ENCODE measurements around the gene MMP23B.
A peak's percentile ranks its signal among the peaks of the same experiment; 100 is the strongest.
"Not testable (repeated sequence)": the region's sequence is repeated elsewhere in the genome, so short reads cannot be mapped to it uniquely, and the experiment has no call there.

MMP23B gene

GRCh38 chr1:1636621-1637478 is 4.9 kb downstream of the MMP23B start:
- not testable (repeated sequence) for DNase-seq

DNA sequence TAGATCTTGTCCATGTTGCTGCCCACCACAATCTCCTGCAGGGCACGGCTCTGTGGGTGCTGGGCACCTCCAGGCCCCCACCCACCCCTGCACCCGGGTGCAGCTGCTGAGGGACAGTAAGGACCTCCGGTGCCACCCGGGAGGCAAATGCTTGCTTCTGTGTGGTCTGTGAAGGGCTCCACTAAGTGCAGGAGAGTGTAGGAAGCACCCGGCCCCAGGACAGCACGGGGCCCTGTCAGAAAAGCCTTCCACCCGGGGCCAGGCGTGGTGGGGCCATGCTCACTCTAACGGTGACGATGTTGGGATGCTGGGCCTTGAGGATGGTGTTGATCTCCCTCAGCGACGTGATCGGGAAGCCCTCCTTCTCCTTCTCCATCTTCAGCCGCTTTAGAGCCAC is 5.5 kb downstream of the MMP23B start:
- not testable (repeated sequence) for DNase-seq

- DNase-seq = not testable (repeated sequence)
Measured at GRCh38 chr1:1638528-1638927, 6.6 kb downstream of the MMP23B start.

DNA sequence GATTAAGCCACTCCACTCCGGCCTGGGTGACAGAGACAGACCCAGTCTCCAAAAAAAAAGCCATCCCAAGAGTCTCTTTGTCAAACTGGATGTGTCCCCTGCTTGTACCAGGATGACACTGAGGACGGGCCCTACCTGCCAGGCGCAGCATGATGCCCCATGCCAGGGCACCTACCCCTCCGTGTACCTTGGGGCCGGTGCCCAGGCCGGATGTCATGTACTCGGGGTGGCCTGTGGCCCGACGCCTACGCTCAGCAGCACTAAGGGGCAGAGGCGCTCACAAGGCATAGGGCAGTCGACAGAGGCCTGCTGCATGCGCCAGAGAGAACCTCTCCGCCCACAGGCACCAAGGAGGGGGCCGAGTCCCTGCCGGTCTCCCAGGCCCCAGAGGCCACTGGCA is 7.4 kb downstream of the MMP23B start:
- DNase-seq = not testable (repeated sequence)

DNA sequence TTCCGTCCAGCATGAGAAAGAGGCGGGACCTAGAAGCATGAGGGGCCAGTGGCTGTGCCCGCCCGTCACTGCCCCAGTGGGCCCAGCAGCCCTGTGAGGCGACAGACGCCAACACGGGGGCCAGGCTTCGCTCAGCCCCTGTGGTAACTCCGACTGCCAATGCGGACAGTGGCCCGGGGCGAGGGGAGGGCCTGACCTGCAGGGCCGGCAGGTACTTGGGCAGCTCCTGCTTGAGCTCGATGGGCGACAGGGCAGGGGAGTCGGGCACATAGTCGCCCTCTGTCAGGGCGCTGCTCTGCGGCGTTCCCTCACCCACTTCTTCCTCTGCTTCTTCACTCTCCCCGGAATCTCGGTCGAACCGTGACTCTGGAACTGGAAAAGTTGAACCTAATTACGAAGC is 8.1 kb downstream of the MMP23B start:
- DNase-seq = not testable (repeated sequence)

GRCh38 chr1:1640711-1641461 is 8.9 kb downstream of the MMP23B start:
- DNase-seq = not testable (repeated sequence)

DNA sequence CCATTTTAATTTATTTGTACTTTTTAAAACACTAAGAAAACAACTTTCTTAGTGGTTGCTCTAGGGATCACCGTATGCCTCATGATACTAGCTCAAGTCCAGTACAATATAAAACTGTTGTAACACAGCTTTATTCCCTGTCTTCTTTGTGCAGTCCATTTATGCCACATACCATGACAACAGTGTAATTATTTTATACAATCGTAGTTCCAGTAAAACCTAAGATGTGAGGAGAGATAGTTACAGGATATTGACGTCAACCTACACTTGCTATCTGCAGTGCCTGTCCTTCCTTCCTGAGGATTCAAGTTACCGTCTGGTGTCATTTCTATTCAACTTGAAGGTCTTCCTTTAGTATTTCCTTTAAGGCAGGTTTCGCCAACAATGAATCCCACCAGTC is 14.4 kb downstream of the MMP23B start:
- not testable (repeated sequence) for DNase-seq

DNA sequence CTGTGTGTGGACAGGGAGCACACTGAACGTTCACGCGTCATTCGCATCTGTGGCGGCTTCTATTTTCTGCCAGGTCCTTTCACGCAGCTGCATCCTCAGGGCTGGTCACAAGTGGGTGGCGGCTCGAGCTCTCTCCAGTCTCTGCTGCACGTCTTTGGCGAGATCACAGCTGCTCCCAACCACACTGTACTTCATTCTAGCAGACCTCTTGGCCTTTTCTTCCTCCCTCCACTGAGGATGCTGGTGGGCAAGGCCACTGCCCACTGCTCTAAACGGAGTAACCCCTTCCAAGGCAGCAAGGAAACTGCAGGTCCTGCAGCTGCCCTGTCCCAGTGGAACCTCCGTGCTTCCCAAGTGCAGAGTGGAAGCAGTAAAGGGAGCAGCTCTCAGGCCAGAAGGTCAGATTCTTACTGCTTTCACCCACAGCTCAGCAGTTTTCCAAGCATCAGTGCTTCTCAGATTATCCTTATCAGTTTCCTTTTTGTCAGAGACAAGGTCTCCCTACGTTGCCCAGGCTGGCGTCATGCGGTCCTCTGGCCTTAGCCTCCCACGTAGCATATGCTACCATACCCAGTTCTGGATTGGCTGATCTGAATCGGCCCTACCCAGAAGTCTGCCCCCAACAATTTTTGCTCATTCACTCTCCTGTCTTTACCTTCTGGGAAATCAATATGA is 15.7 kb downstream of the MMP23B start:
- DNase-seq = not testable (repeated sequence)

- DNase-seq = not testable (repeated sequence)
Measured at GRCh38 chr1:1648265-1648664, 16.3 kb downstream of the MMP23B start.

GRCh38 chr1:1658583-1659549 is 26.9 kb downstream of the MMP23B start, which contains the start of gene CDK11B:
CDK11B (minus strand) TSS chr1:1659004; CDS start chr1:1657485, 1,519 bp downstream.
- peak; percentile 94 for DNase-seq

- DNase-seq = not testable (repeated sequence)
Measured at GRCh38 chr1:1662392-1662791, 30.4 kb downstream of the MMP23B start.

DNA sequence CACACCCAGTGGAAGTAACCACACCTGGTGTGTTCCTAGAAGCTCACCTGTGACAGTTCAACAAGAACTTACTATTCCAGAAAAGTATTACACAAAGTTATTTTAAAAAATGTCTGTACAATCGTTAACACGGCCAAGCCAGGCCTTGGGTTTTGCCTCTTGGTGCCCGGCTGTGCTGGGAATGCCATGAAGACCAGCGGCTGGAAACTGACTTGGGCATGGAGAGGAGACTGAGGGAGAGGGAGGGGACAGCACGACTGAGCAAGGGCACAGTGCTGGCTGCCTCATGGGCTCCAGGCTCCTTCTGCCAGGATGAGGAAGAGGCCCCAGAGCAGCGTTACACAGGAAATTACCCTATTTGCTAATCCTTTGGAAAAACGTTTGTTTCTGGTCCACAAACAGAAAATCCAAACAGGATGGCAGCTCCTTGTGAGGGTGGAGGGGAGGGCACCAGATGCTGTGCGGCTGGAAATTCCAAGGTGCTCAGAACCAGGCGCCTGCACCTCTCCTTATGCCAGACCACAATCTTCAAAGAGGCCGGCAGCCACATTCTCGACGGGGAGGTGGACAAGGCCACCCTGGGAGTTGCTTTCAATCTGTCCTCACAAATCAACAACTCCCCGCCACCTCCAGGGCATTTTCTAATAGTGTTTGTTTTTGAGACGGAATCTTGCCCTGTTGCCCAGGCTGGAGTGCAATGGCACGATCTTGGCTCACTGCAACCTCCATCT is 31.0 kb downstream of the MMP23B start:
- not testable (repeated sequence) for DNase-seq

GRCh38 chr1:1664318-1664717 is 32.3 kb downstream of the MMP23B start:
- DNase-seq = not testable (repeated sequence)

- DNase-seq = no peak
Measured at GRCh38 chr1:1664941-1665814, 33.2 kb downstream of the MMP23B start.

GRCh38 chr1:1665815-1666251 is 33.9 kb downstream of the MMP23B start:
- DNase-seq = no peak

DNA sequence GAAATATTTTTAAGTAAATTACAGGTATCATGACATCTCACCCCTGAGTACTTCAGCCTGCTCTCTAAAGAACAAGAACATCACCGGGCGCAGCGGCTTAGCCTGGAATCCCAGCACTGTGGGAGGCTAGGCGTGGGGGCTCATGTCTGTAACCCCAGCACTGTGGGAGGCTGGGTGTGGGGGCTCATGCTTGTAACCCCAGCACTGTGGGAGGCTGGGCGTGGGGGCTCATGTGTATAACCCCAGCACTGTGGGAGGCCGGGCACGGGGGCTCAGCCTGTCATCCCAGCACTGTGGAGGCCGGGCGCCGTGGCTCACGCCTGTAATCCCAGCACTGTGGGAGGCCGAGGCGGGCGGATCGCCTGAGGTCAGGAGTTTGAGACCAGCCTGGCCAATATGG is 34.6 kb downstream of the MMP23B start:
- DNase-seq = no peak

GRCh38 chr1:1669468-1670440 is 37.8 kb downstream of the MMP23B start:
- DNase-seq = no peak

- no peak for DNase-seq
Measured at GRCh38 chr1:1670866-1671265, 38.9 kb downstream of the MMP23B start.

Data from DMS79 (cell line).